ENCODE results near the gene CNNM3. TPM values are rescaled to one million over a fixed set of nuclear protein-coding genes. Genes with fewer than 3 reads are reported as not detected.

The CNNM3 gene
- total RNA-seq, 2 donors from 2014 or later = 29.7 to 29.8 TPM

- intact Hi-C loops (cut with DNase I) = loop anchor here (5.0 kb wide), 1 partner anchor 257 kb away; no protein-coding TSS in a partner anchor
- TF ChIP-seq, protein P1, sequence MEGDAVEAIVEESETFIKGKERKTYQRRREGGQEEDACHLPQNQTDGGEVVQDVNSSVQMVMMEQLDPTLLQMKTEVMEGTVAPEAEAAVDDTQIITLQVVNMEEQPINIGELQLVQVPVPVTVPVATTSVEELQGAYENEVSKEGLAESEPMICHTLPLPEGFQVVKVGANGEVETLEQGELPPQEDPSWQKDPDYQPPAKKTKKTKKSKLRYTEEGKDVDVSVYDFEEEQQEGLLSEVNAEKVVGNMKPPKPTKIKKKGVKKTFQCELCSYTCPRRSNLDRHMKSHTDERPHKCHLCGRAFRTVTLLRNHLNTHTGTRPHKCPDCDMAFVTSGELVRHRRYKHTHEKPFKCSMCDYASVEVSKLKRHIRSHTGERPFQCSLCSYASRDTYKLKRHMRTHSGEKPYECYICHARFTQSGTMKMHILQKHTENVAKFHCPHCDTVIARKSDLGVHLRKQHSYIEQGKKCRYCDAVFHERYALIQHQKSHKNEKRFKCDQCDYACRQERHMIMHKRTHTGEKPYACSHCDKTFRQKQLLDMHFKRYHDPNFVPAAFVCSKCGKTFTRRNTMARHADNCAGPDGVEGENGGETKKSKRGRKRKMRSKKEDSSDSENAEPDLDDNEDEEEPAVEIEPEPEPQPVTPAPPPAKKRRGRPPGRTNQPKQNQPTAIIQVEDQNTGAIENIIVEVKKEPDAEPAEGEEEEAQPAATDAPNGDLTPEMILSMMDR (IDR thresholded peaks at IDR 0.05) = no peak
- TF ChIP-seq POLR2AphosphoS5 (IDR thresholded peaks at IDR 0.05) (no peak), POLR2A (IDR thresholded peaks at IDR 0.05) (no peak)
- DNase-seq (ENCODE audit: low spot score) = no peak
- Histone ChIP-seq H3K27me3 (replicated peaks; ENCODE audit: insufficient read depth) (no peaks in the 10 kb centered on the region), H3K4me3 (no peak overlapping the region), H3K27ac (no peak overlapping the region), H3K9me3 (no peaks in the 10 kb centered on the region), H3K36me3 (no peaks in the 10 kb centered on the region), H3K4me1 (replicated peaks) (no peaks in the 10 kb centered on the region)
- 87% methylated on average over 8 of the region's 8 CpGs for WGBS
Observed at GRCh38 chr2:96799623-96799935, 16.5 kb upstream of the CNNM3 start.

- Histone ChIP-seq H3K36me3 (no peaks in the 10 kb centered on the region), H3K27ac (no peak overlapping the region), H3K4me1 (replicated peaks) (no peaks in the 10 kb centered on the region), H3K4me3 (no peak overlapping the region), H3K9me3 (no peaks in the 10 kb centered on the region), H3K27me3 (replicated peaks; ENCODE audit: insufficient read depth) (no peaks in the 10 kb centered on the region)
- TF ChIP-seq POLR2AphosphoS5 (IDR thresholded peaks at IDR 0.05) (no peak), POLR2A (IDR thresholded peaks at IDR 0.05) (no peak)
- TF ChIP-seq, protein P1 (IDR thresholded peaks at IDR 0.05) = no peak
- DNase-seq (ENCODE audit: low spot score) = no peak
- intact Hi-C loops (cut with DNase I) = loop anchor here (5.0 kb wide), 1 partner anchor 38 kb away; the partner anchor contains the start of gene CNNM4
- 84% methylated on average over 26 of the region's 27 CpGs for WGBS
Observed at GRCh38 chr2:96800061-96801004, 15.7 kb upstream of the CNNM3 start.

GRCh38 chr2:96801005-96801785 lies 14.9 kb upstream of the CNNM3 start:
- TF ChIP-seq POLR2AphosphoS5 (IDR thresholded peaks at IDR 0.05) (peak; percentile 39), POLR2A (IDR thresholded peaks at IDR 0.05) (no peak)
- TF ChIP-seq, protein P1 (IDR thresholded peaks at IDR 0.05) = peak; percentile 75 to 95 (median 84)
- no peak overlapping the region for H3K27ac ChIP-seq
- WGBS = 36% methylated on average over 15 of the region's 15 CpGs
- peak; percentile 83 for DNase-seq (ENCODE audit: low spot score)
- no peaks in the 10 kb centered on the region for H3K36me3 ChIP-seq
- no peak overlapping the region for H3K4me3 ChIP-seq
- H3K4me1 ChIP-seq (replicated peaks) = no peaks in the 10 kb centered on the region
- no peaks in the 10 kb centered on the region for H3K9me3 ChIP-seq
- no peaks in the 10 kb centered on the region for H3K27me3 ChIP-seq (replicated peaks; ENCODE audit: insufficient read depth)
- intact Hi-C loops (cut with DNase I) = loop anchor here (5.0 kb wide), 1 partner anchor 39 kb away; the partner anchor contains the start of gene CNNM4

GRCh38 chr2:96801786-96802595 lies 14.1 kb upstream of the CNNM3 start:
- WGBS = 87% methylated on average over 10 of the region's 10 CpGs
- Histone ChIP-seq H3K36me3 (no peaks in the 10 kb centered on the region), H3K4me3 (no peak overlapping the region), H3K27me3 (replicated peaks; ENCODE audit: insufficient read depth) (no peaks in the 10 kb centered on the region), H3K4me1 (replicated peaks) (no peaks in the 10 kb centered on the region), H3K27ac (no peak overlapping the region), H3K9me3 (no peaks in the 10 kb centered on the region)
- DNase-seq (ENCODE audit: low spot score) = no peak
- intact Hi-C loops (cut with DNase I) = loop anchor here (5.0 kb wide), 1 partner anchor 40 kb away; the partner anchor contains the start of gene CNNM4
- TF ChIP-seq, protein P1 (IDR thresholded peaks at IDR 0.05) = no peak
- no peak for TF ChIP-seq POLR2AphosphoS5 (IDR thresholded peaks at IDR 0.05)
- TF ChIP-seq POLR2A (IDR thresholded peaks at IDR 0.05) = no peak

All from prostate gland (tissue), 2 donors.